Ishikawa (cell line): ENCODE data around the gene TPO.

ENCODE experiments used
- CEBPB ChIP-seq: IDR thresholded peaks from 2 replicates; pipeline ENCODE4 v1.6.1; 2012
- CREB1 ChIP-seq: IDR thresholded peaks from 2 replicates; pipeline ENCODE4 v1.6.1; 2012; ENCODE audit warnings: low read depth
- EP300 ChIP-seq: IDR thresholded peaks from 2 replicates; pipeline ENCODE4 v1.6.1; 2012; ENCODE audit warnings: borderline replicate concordance
- FOXM1 ChIP-seq: IDR thresholded peaks from 2 replicates; pipeline ENCODE4 v1.6.1; 2012; ENCODE audit warnings: low read depth, borderline replicate concordance
- NFIC ChIP-seq: IDR thresholded peaks from 2 replicates; pipeline ENCODE4 v1.6.1; 2012
- TAF1 ChIP-seq: IDR thresholded peaks from 2 replicates; pipeline ENCODE4 v1.6.1; 2012; ENCODE audit warnings: low read depth, mild to moderate bottlenecking
- TEAD4 ChIP-seq: IDR thresholded peaks from 2 replicates; pipeline ENCODE4 v1.6.1; 2012
- YY1 ChIP-seq: IDR thresholded peaks from 2 replicates; pipeline ENCODE4 v1.6.1; 2012; ENCODE audit warnings: low read depth
- TF ChIP-seq, protein P1 (sequence below): IDR thresholded peaks from 2 replicates; pipeline ENCODE4 v1.6.1; 2012

DNA sequence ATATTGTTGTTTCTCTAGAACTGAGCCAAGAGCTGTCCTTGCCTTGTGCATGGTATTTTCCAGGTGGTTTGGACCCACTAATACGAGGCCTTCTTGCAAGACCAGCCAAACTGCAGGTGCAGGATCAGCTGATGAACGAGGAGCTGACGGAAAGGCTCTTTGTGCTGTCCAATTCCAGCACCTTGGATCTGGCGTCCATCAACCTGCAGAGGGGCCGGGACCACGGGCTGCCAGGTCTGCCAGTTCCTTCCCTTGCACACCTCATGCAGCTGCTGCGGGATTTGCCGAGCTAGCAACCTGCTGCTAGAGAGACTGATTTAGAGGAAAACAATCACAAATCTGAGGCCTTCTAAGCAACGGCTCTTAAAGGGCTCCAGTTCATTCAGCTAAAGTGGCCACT, 74.5 kb downstream of the TPO start:
- TF ChIP-seq EP300 (no peak), CEBPB (no peak), CREB1 (no peak), YY1 (no peak), TEAD4 (no peak), TAF1 (no peak), NFIC (no peak), FOXM1 (no peak)
- TF ChIP-seq, protein P1, sequence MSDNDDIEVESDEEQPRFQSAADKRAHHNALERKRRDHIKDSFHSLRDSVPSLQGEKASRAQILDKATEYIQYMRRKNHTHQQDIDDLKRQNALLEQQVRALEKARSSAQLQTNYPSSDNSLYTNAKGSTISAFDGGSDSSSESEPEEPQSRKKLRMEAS: no peak
